IgD-negative memory B cell (primary cell): Measurements from ENCODE around the gene HGS. TPM values are rescaled to one million over a fixed set of nuclear protein-coding genes. Genes with fewer than 3 reads are reported as not detected.

Source experiments
- H3K27ac Mint-ChIP-seq, 3 donors: one replicate each; pipeline ENCODE4 v1.8.0; 2020 to 2022; ENCODE audit warnings: mild to moderate bottlenecking in 3 of 3, mixed read lengths in 3 of 3, moderate library complexity in 1 of 3
- H3K27me3 Mint-ChIP-seq: one replicate; pipeline ENCODE4 v1.8.0; 2021; ENCODE audit warnings: mixed read lengths
- H3K36me3 Mint-ChIP-seq: one replicate; pipeline ENCODE4 v1.8.0; 2020; ENCODE audit warnings: mild to moderate bottlenecking, mixed read lengths
- H3K4me1 Mint-ChIP-seq, 3 donors: one replicate each; pipeline ENCODE4 v1.8.0; 2020 to 2022; ENCODE audit warnings: mixed read lengths in 3 of 3, mild to moderate bottlenecking in 1 of 3
- H3K4me3 Mint-ChIP-seq, 4 donors: one replicate each; pipeline ENCODE4 v1.8.0; 2020 to 2022; ENCODE audit warnings: mild to moderate bottlenecking in 4 of 4, mixed read lengths in 4 of 4, moderate library complexity in 3 of 4
- H3K9me3 Mint-ChIP-seq, 3 donors: one replicate each; pipeline ENCODE4 v1.8.0; 2020 to 2021; ENCODE audit warnings: mixed read lengths in 3 of 3, mild to moderate bottlenecking in 1 of 3
- polyA plus RNA-seq: library from polyadenylated mRNA; unstranded; fragments of 300-500 nt; fragmentation: Illumina TruSeq; gene quantifications from one replicate; pipeline ENCODE4 v1.2.3, GENCODE V29; 2021

Gene HGS
- polyA plus RNA-seq, 1 donor from 2014 or later, result 37.6 TPM

GRCh38 chr17:81687770-81688541 lies 4.1 kb downstream of the HGS start:
- H3K27me3 Mint-ChIP-seq, result no peaks in the 10 kb centered on the region
- no peaks in the 10 kb centered on the region for H3K36me3 Mint-ChIP-seq
- peak overlapping the region in 1 of 4 donors; percentile 73 for H3K4me3 Mint-ChIP-seq
- no peak overlapping the region for H3K27ac Mint-ChIP-seq
- peaks cover 6 to 18% (median 16%) of the 10 kb centered on the region in 3 donors for H3K4me1 Mint-ChIP-seq
- H3K9me3 Mint-ChIP-seq, result no peaks in the 10 kb centered on the region

- Mint-ChIP-seq H3K4me3 (peak overlapping the region in 1 of 4 donors; percentile 12), H3K36me3 (no peaks in the 10 kb centered on the region), H3K27ac (no peak overlapping the region), H3K9me3 (no peaks in the 10 kb centered on the region), H3K27me3 (no peaks in the 10 kb centered on the region), H3K4me1 (peaks cover 3 to 16% (median 14%) of the 10 kb centered on the region in 3 donors)
Observed at GRCh38 chr17:81688616-81689015, 4.8 kb downstream of the HGS start.

GRCh38 chr17:81690066-81690465 lies 6.3 kb downstream of the HGS start:
- Mint-ChIP-seq H3K4me3 (no peak overlapping the region), H3K36me3 (no peaks in the 10 kb centered on the region), H3K4me1 (peaks cover 0 to 8% (median 6%) of the 10 kb centered on the region in 3 donors), H3K9me3 (no peaks in the 10 kb centered on the region), H3K27ac (no peak overlapping the region), H3K27me3 (no peaks in the 10 kb centered on the region)

GRCh38 chr17:81690549-81690948 lies 6.7 kb downstream of the HGS start:
- Mint-ChIP-seq H3K36me3 (no peaks in the 10 kb centered on the region), H3K27ac (no peak overlapping the region), H3K27me3 (no peaks in the 10 kb centered on the region), H3K9me3 (no peaks in the 10 kb centered on the region), H3K4me3 (no peak overlapping the region), H3K4me1 (peaks cover 0 to 5% (median 5%) of the 10 kb centered on the region in 3 donors)

GRCh38 chr17:81691196-81691595 lies 7.4 kb downstream of the HGS start:
- H3K27ac Mint-ChIP-seq, result no peak overlapping the region
- no peak overlapping the region for H3K4me3 Mint-ChIP-seq

GRCh38 chr17:81691608-81692007 lies 7.8 kb downstream of the HGS start:
- Mint-ChIP-seq H3K9me3 (no peaks in the 10 kb centered on the region), H3K4me3 (no peak overlapping the region), H3K27ac (no peak overlapping the region), H3K4me1 (peaks cover 0 to 5% (median 0%) of the 10 kb centered on the region in 3 donors), H3K27me3 (no peaks in the 10 kb centered on the region), H3K36me3 (no peaks in the 10 kb centered on the region)

More at GRCh38 chr17:81691196-81691595, 7.4 kb downstream of the HGS start:
- Mint-ChIP-seq H3K9me3 (no peaks in the 10 kb centered on the region), H3K27me3 (no peaks in the 10 kb centered on the region), H3K4me1 (peaks cover 0 to 5% (median 2%) of the 10 kb centered on the region in 3 donors), H3K36me3 (no peaks in the 10 kb centered on the region)

GRCh38 chr17:81693509-81694210 lies 9.8 kb downstream of the HGS start:
- Mint-ChIP-seq H3K27me3 (no peaks in the 10 kb centered on the region), H3K27ac (no peak overlapping the region), H3K9me3 (no peaks in the 10 kb centered on the region), H3K4me3 (no peak overlapping the region), H3K36me3 (no peaks in the 10 kb centered on the region), H3K4me1 (no peaks in the 10 kb centered on the region)

GRCh38 chr17:81694810-81695209 lies 11.0 kb downstream of the HGS start:
- Mint-ChIP-seq H3K9me3 (no peaks in the 10 kb centered on the region), H3K4me1 (no peaks in the 10 kb centered on the region), H3K36me3 (no peaks in the 10 kb centered on the region), H3K4me3 (no peak overlapping the region), H3K27me3 (no peaks in the 10 kb centered on the region), H3K27ac (no peak overlapping the region)

GRCh38 chr17:81695211-81695610 lies 11.4 kb downstream of the HGS start:
- Mint-ChIP-seq H3K9me3 (no peaks in the 10 kb centered on the region), H3K4me3 (no peak overlapping the region), H3K36me3 (no peaks in the 10 kb centered on the region), H3K27ac (no peak overlapping the region), H3K27me3 (no peaks in the 10 kb centered on the region), H3K4me1 (no peaks in the 10 kb centered on the region)

- H3K4me1 Mint-ChIP-seq, result no peaks in the 10 kb centered on the region
- no peak overlapping the region for H3K27ac Mint-ChIP-seq
- no peak overlapping the region for H3K4me3 Mint-ChIP-seq
- no peaks in the 10 kb centered on the region for H3K36me3 Mint-ChIP-seq
- H3K27me3 Mint-ChIP-seq, result no peaks in the 10 kb centered on the region
- no peaks in the 10 kb centered on the region for H3K9me3 Mint-ChIP-seq
Observed at GRCh38 chr17:81695801-81696200, 12.0 kb downstream of the HGS start.

- Mint-ChIP-seq H3K4me3 (no peak overlapping the region), H3K36me3 (no peaks in the 10 kb centered on the region), H3K27ac (no peak overlapping the region), H3K27me3 (no peaks in the 10 kb centered on the region), H3K4me1 (peaks cover 0 to 1% (median 0%) of the 10 kb centered on the region in 3 donors), H3K9me3 (no peaks in the 10 kb centered on the region)
Observed at GRCh38 chr17:81696218-81696941, 12.6 kb downstream of the HGS start.

- Mint-ChIP-seq H3K4me3 (no peak overlapping the region), H3K9me3 (no peaks in the 10 kb centered on the region), H3K4me1 (peaks cover 0 to 8% (median 1%) of the 10 kb centered on the region in 3 donors), H3K27me3 (no peaks in the 10 kb centered on the region), H3K27ac (no peak overlapping the region), H3K36me3 (no peaks in the 10 kb centered on the region)
Observed at GRCh38 chr17:81697261-81698044, 13.6 kb downstream of the HGS start.

- Mint-ChIP-seq H3K27ac (peak overlapping the region in 1 of 3 donors; percentile 32), H3K4me3 (peak overlapping the region in 3 of 4 donors; percentile 9 to 47 (median 25)), H3K9me3 (no peaks in the 10 kb centered on the region), H3K4me1 (peaks cover 9 to 14% (median 9%) of the 10 kb centered on the region in 3 donors), H3K27me3 (no peaks in the 10 kb centered on the region), H3K36me3 (peaks cover under 1% of the 10 kb centered on the region)
Observed at GRCh38 chr17:81700353-81701287, 16.8 kb downstream of the HGS start.
